ENCODE measurements around the gene UGT2A3. TPM values are rescaled to one million over a fixed set of nuclear protein-coding genes. Genes with fewer than 3 reads are reported as not detected.

UGT2A3 gene
- total and polyA plus RNA-seq, 2 of the 8 experiments (the other 6 are each of a cell fraction or from before 2014, with no cell fraction given), result not detected

DNA sequence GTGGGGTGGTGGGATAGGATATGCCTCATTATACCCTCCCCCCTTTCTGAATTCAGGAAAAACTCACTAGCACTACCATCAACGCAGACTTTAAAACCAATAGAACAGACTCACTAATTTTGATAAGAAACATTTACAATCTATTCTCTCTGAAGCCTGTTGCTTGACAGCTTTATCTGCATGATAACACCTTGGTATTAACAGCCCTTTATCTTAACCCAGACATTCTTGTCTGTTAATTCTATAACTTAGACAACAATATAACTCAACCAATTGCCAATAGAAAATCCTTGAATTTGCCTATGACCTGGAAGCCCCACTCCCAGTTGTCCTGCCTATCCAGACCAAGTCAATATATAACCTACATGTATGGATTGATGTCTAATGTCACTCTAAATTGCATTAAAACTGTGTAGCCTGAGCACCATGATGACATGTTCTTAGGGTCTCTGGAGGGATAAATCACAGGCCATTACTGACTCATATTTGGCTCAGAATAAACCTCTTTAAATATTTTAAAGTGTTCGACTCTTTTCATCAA is 1.5 kb upstream of the UGT2A3 start:
- Histone ChIP-seq H3K9ac (replicated peaks in 1 of 4; ENCODE audit: extremely low read depth in 1 of 4, low read depth in 3 of 4, low read length in 3 of 4) (no peak overlapping the region), H3K27me3 (replicated peaks in 1 of 4; ENCODE audit: control insufficient read depth in 3 of 4, extremely low read depth in 1 of 4, insufficient read depth in 3 of 4, low read length in 3 of 4) (no peaks in the 10 kb centered on the region), H2AFZ (ENCODE audit: low read length) (no peak overlapping the region), H3K4ac (replicated peaks; ENCODE audit: insufficient read length, low read depth, low read length) (no peak overlapping the region), H3K18ac (ENCODE audit: extremely low read depth, low read length) (no peak overlapping the region), H3K79me1 (ENCODE audit: low read depth, low read length) (no peaks in the 10 kb centered on the region), H2BK20ac (ENCODE audit: low read length) (no peak overlapping the region), H2BK12ac (ENCODE audit: low read depth, low read length) (no peak overlapping the region), H2AK5ac (ENCODE audit: low read depth, low read length) (no peak overlapping the region), H4K20me1 (replicated peaks in 1 of 2; ENCODE audit: control insufficient read depth in 1 of 2, insufficient read depth in 2 of 2, low read length in 2 of 2) (no peaks in the 10 kb centered on the region), H3K36me3 (ENCODE audit: control insufficient read depth in 2 of 4, insufficient read depth in 4 of 4, low read length in 3 of 4) (no peaks in the 10 kb centered on the region), H3K23ac (ENCODE audit: insufficient read length) (no peak overlapping the region), H3K23me2 (ENCODE audit: low read depth, low read length) (no peaks in the 10 kb centered on the region), H4K5ac (ENCODE audit: insufficient read length, low read depth, low read length) (no peak overlapping the region), H3K4me3 (ENCODE audit: extremely low read depth in 1 of 4, insufficient read depth in 2 of 4, low read depth in 3 of 4, low read length in 4 of 4) (no peak overlapping the region), H3K27ac (ENCODE audit: low read depth, low read length) (no peak overlapping the region), H4K91ac (replicated peaks; ENCODE audit: insufficient read length, low read length) (no peak overlapping the region), H3K79me2 (ENCODE audit: control insufficient read depth in 1 of 2, insufficient read depth in 2 of 2, low read length in 2 of 2) (no peaks in the 10 kb centered on the region), H3K56ac (replicated peaks; ENCODE audit: insufficient read length, low read depth, low read length) (no peak overlapping the region), H3K14ac (ENCODE audit: insufficient read length) (no peak overlapping the region), H2BK5ac (ENCODE audit: low read depth, low read length) (no peak overlapping the region), H3K4me1 (replicated peaks in 1 of 4; ENCODE audit: control insufficient read depth in 3 of 4, insufficient read depth in 4 of 4, low read length in 3 of 4) (no peaks in the 10 kb centered on the region), H3K9me3 (ENCODE audit: insufficient read depth in 2 of 2, low read depth in 1 of 2, low read length in 1 of 2) (no peaks in the 10 kb centered on the region), H3K4me2 (ENCODE audit: insufficient read depth in 1 of 2, low read depth in 2 of 2, low read length in 2 of 2) (no peak overlapping the region), H2BK120ac (replicated peaks; ENCODE audit: low read depth, low read length) (no peak overlapping the region), H2BK15ac (ENCODE audit: low read length) (no peak overlapping the region), H4K8ac (ENCODE audit: extremely low read depth, insufficient read depth, low read length) (no peak overlapping the region)
- POLR2A ChIA-PET (ENCODE audit: partially characterized antibody), result interaction anchor here (1.0 kb wide), 1 partner anchor 47 kb away, joined by 3 read pairs; no protein-coding TSS in a partner anchor
- FAIRE-seq (no peak), DNase-seq (ENCODE audit: low read depth in 1 of 2, low spot score in 2 of 2) (no peak)
- CTCF ChIA-PET (ENCODE audit: partially characterized antibody), result interaction anchor here (1.0 to 1.4 kb wide), 2 partner anchors 10 to 74 kb away, joined by 3 to 5 read pairs; no protein-coding TSS in a partner anchor
- WGBS, 2 experiments (ENCODE audit: extremely low coverage in 1 of 2, insufficient coverage in 1 of 2, insufficient read length in 1 of 2, insufficient replicate concordance in 2 of 2, low coverage in 1 of 2, low lambda C conversion rate in 2 of 2, missing lambda C conversion rate in 1 of 2), result 91% methylated on average over 2 of the region's 2 CpGs; no CpG with 5 or more reads in 1 of the 2 experiments
- TF ChIP-seq FOSL1 (IDR thresholded peaks at IDR 0.05; ENCODE audit: insufficient read depth, low read depth, low read length), result no peak
- no peak for TF ChIP-seq JUN (IDR thresholded peaks at IDR 0.05; ENCODE audit: low read depth, low read length)
- TF ChIP-seq, protein P1, sequence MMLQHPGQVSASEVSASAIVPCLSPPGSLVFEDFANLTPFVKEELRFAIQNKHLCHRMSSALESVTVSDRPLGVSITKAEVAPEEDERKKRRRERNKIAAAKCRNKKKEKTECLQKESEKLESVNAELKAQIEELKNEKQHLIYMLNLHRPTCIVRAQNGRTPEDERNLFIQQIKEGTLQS (IDR thresholded peaks at IDR 0.05; ENCODE audit: insufficient read depth, low read depth, low read length), result no peak
- TF ChIP-seq POLR2A (IDR thresholded peaks at IDR 0.05; ENCODE audit: control extremely low read depth in 1 of 2, low read depth in 2 of 2, low read length in 2 of 2), result no peak
- TF ChIP-seq CHD2 (IDR thresholded peaks at IDR 0.05; ENCODE audit: low read length), result no peak
- no peak for TF ChIP-seq RXRA (IDR thresholded peaks at IDR 0.05; ENCODE audit: insufficient read depth, low read depth, low read length)
- no peak for TF ChIP-seq EGR1 (IDR thresholded peaks at IDR 0.05; ENCODE audit: borderline replicate concordance, low read depth, low read length)
- no peak for TF ChIP-seq CHD1 (IDR thresholded peaks at IDR 0.05; ENCODE audit: low read depth, low read length)
- no peak for TF ChIP-seq EP300 (IDR thresholded peaks at IDR 0.05; ENCODE audit: borderline replicate concordance in 1 of 2, low read depth in 2 of 2, low read length in 2 of 2)
- no peak for TF ChIP-seq SRF (IDR thresholded peaks at IDR 0.05; ENCODE audit: low read depth, low read length)
- TF ChIP-seq NRF1 (IDR thresholded peaks at IDR 0.05; ENCODE audit: low read depth, low read length), result no peak
- no peak for TF ChIP-seq CBX8 (IDR thresholded peaks at IDR 0.05; ENCODE audit: borderline replicate concordance, low read depth, low read length)
- TF ChIP-seq SP4 (IDR thresholded peaks at IDR 0.05; ENCODE audit: low read length), result no peak
- no peak for TF ChIP-seq GABPA (IDR thresholded peaks at IDR 0.05; ENCODE audit: borderline replicate concordance, insufficient read depth, low read length)
